22Rv1 (cell line): ENCODE measurements around the gene ARMH2.

Experiments
- CTCF ChIP-seq: fragments of 450-650 bp; IDR thresholded peaks from 2 replicates; pipeline ENCODE4 v1.5.1; 2017; ENCODE audit warnings: mild to moderate bottlenecking
- ZFX ChIP-seq: fragments of 450-650 bp; IDR thresholded peaks from 2 replicates; pipeline ENCODE4 v1.6.1; 2017; ENCODE audit warnings: antibody characterized with exemption, borderline replicate concordance

- TF ChIP-seq CTCF (no peak), ZFX (no peak)
Observed at GRCh38 chr6:24749297-24749696, 49.4 kb downstream of the ARMH2 start.
